ENCODE results near the gene TMEM212.

Gene TMEM212

GRCh38 chr3:171863920-171864319, 20.8 kb downstream of the TMEM212 start:
- TF ChIP-seq, protein P1, sequence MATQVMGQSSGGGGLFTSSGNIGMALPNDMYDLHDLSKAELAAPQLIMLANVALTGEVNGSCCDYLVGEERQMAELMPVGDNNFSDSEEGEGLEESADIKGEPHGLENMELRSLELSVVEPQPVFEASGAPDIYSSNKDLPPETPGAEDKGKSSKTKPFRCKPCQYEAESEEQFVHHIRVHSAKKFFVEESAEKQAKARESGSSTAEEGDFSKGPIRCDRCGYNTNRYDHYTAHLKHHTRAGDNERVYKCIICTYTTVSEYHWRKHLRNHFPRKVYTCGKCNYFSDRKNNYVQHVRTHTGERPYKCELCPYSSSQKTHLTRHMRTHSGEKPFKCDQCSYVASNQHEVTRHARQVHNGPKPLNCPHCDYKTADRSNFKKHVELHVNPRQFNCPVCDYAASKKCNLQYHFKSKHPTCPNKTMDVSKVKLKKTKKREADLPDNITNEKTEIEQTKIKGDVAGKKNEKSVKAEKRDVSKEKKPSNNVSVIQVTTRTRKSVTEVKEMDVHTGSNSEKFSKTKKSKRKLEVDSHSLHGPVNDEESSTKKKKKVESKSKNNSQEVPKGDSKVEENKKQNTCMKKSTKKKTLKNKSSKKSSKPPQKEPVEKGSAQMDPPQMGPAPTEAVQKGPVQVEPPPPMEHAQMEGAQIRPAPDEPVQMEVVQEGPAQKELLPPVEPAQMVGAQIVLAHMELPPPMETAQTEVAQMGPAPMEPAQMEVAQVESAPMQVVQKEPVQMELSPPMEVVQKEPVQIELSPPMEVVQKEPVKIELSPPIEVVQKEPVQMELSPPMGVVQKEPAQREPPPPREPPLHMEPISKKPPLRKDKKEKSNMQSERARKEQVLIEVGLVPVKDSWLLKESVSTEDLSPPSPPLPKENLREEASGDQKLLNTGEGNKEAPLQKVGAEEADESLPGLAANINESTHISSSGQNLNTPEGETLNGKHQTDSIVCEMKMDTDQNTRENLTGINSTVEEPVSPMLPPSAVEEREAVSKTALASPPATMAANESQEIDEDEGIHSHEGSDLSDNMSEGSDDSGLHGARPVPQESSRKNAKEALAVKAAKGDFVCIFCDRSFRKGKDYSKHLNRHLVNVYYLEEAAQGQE (IDR thresholded peaks at IDR 0.05; ENCODE audit: insufficient replicate concordance, low read depth), result no peak
- TF ChIP-seq POLR2AphosphoS5 (IDR thresholded peaks at IDR 0.05; ENCODE audit: low read depth) (no peak), CTCF (IDR thresholded peaks at IDR 0.05; ENCODE audit: insufficient read depth, low read length) (no peak), GABPA (IDR thresholded peaks at IDR 0.05; ENCODE audit: low read depth) (no peak), SPI1 (IDR thresholded peaks at IDR 0.05; ENCODE audit: borderline replicate concordance, low read depth) (no peak)
- H3K27ac ChIP-seq (replicated peaks), result no peak overlapping the region
- no peak overlapping the region for H3K4me3 ChIP-seq (replicated peaks; ENCODE audit: insufficient read depth, low read length)

GRCh38 chr3:171865191-171865865, 22.2 kb downstream of the TMEM212 start:
- peak in 1 of 2 experiments; percentile 41 for DNase-seq (ENCODE audit: low read depth in 1 of 2, low spot score in 1 of 2)
- no peak overlapping the region for H3K4me3 ChIP-seq (replicated peaks; ENCODE audit: insufficient read depth, low read length)
- H3K27ac ChIP-seq (replicated peaks), result no peak overlapping the region
- TF ChIP-seq POLR2AphosphoS5 (IDR thresholded peaks at IDR 0.05; ENCODE audit: low read depth) (no peak), SPI1 (IDR thresholded peaks at IDR 0.05; ENCODE audit: borderline replicate concordance, low read depth) (peak; percentile 38; the same call in 1 of the 2 replicates)
- H3K27me3 ChIP-seq (ENCODE audit: insufficient read depth, poor library complexity, severe bottlenecking), result no peaks in the 10 kb centered on the region

More at GRCh38 chr3:171863920-171864319, 20.8 kb downstream of the TMEM212 start:
- no peak for DNase-seq (ENCODE audit: low read depth in 1 of 2, low spot score in 1 of 2)
- no peaks in the 10 kb centered on the region for H3K27me3 ChIP-seq (ENCODE audit: insufficient read depth, poor library complexity, severe bottlenecking)

GRCh38 chr3:171867981-171868380, 24.8 kb downstream of the TMEM212 start:
- Histone ChIP-seq H3K27me3 (ENCODE audit: insufficient read depth, poor library complexity, severe bottlenecking) (no peaks in the 10 kb centered on the region), H3K4me3 (replicated peaks; ENCODE audit: insufficient read depth, low read length) (no peak overlapping the region), H3K27ac (replicated peaks) (no peak overlapping the region)
- DNase-seq (ENCODE audit: low read depth in 1 of 2, low spot score in 1 of 2), result peak; percentile 22 to 41
- TF ChIP-seq GABPA (IDR thresholded peaks at IDR 0.05; ENCODE audit: low read depth), result no peak
- no peak for TF ChIP-seq SPI1 (IDR thresholded peaks at IDR 0.05; ENCODE audit: borderline replicate concordance, low read depth)
- TF ChIP-seq, protein P1 (IDR thresholded peaks at IDR 0.05; ENCODE audit: insufficient replicate concordance, low read depth), result no peak
- TF ChIP-seq CTCF (IDR thresholded peaks at IDR 0.05; ENCODE audit: insufficient read depth, low read length), result no peak
- TF ChIP-seq POLR2AphosphoS5 (IDR thresholded peaks at IDR 0.05; ENCODE audit: low read depth), result no peak

GRCh38 chr3:171871392-171872274, 28.5 kb downstream of the TMEM212 start:
- no peaks in the 10 kb centered on the region for H3K27me3 ChIP-seq (ENCODE audit: insufficient read depth, poor library complexity, severe bottlenecking)
- DNase-seq (ENCODE audit: low read depth in 1 of 2, low spot score in 1 of 2), result no peak
- peak overlapping the region; percentile 4; the same call in 1 of the 2 replicates for H3K27ac ChIP-seq (replicated peaks)
- TF ChIP-seq CTCF (IDR thresholded peaks at IDR 0.05; ENCODE audit: insufficient read depth, low read length) (no peak), SPI1 (IDR thresholded peaks at IDR 0.05; ENCODE audit: borderline replicate concordance, low read depth) (no peak), GABPA (IDR thresholded peaks at IDR 0.05; ENCODE audit: low read depth) (no peak), POLR2AphosphoS5 (IDR thresholded peaks at IDR 0.05; ENCODE audit: low read depth) (no peak)
- TF ChIP-seq, protein P1 (IDR thresholded peaks at IDR 0.05; ENCODE audit: insufficient replicate concordance, low read depth), result no peak
- H3K4me3 ChIP-seq (replicated peaks; ENCODE audit: insufficient read depth, low read length), result no peak overlapping the region
